Esophagus mucosa (tissue), 1 donor: ENCODE data around the gene NSRP1. TPM values are rescaled to one million over a fixed set of nuclear protein-coding genes. Genes with fewer than 3 reads are reported as not detected.
"Not testable (repeated sequence)": the region's sequence is repeated elsewhere in the genome, so short reads cannot be mapped to it uniquely, and the experiment has no call there.

Experiments used
- ATAC-seq: fragments of 200-7000 bp; cut with Tn5 transposase; one replicate; pipeline ENCODE4 v1.9.1; 2020
- total RNA-seq: library from RNA; stranded (reverse); gene quantifications from one replicate; pipeline ENCODE4 v1.2.4, GENCODE V29; 2023
- donor health status: DM: yes; HTN: yes; CAD: no.

Gene NSRP1, protein sequence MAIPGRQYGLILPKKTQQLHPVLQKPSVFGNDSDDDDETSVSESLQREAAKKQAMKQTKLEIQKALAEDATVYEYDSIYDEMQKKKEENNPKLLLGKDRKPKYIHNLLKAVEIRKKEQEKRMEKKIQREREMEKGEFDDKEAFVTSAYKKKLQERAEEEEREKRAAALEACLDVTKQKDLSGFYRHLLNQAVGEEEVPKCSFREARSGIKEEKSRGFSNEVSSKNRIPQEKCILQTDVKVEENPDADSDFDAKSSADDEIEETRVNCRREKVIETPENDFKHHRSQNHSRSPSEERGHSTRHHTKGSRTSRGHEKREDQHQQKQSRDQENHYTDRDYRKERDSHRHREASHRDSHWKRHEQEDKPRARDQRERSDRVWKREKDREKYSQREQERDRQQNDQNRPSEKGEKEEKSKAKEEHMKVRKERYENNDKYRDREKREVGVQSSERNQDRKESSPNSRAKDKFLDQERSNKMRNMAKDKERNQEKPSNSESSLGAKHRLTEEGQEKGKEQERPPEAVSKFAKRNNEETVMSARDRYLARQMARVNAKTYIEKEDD
- total RNA-seq: 20.0 TPM

- ATAC-seq: peak; percentile 96
Observed at GRCh38 chr17:30116661-30117551, at the start of gene NSRP1. Gene NSRP1, plus strand, starts transcription at chr17:30116816. Its CDS starts 28 bp downstream, at chr17:30116844.

DNA sequence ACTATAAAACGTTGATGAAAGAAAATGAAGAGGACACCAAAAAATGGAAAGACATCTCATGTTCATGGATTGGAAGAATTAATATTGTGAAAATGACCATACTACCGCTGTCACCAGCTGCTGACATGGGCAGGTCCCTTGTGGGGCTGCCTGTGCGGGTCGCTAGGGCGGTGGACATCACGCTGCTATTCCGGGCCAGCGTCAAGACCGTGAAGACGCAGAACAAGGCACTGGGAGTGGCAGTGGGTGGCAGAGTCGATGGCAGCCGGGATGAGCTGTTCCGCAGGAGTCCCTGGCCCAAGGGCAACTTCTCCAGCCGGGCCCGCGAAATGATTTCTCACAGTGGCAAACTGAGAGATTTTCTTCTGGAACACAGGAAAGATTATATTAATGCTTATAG, 48.2 kb upstream of the NSRP1 start:
- ATAC-seq: no peak

DNA sequence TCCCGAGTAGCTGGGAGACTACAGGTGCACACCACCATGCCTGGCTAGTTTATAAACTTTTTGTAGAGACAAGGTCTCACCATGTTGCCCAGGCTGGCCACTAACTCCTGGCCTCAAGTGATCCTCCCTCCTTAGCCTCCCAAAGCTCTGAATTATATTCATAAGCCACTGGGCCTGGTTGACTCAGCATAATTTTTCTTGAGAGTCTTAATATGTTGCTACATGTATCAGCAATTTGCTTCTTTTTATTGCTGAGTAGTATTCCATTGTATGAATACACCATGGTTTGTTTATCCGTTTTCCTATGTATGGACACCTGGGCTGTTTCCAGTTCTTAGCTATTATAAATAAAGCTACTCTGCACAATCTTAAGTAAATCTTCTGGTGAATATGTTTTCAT, 42.4 kb upstream of the NSRP1 start:
- no peak for ATAC-seq

GRCh38 chr17:30074730-30075129, 41.9 kb upstream of the NSRP1 start:
- ATAC-seq: no peak

DNA sequence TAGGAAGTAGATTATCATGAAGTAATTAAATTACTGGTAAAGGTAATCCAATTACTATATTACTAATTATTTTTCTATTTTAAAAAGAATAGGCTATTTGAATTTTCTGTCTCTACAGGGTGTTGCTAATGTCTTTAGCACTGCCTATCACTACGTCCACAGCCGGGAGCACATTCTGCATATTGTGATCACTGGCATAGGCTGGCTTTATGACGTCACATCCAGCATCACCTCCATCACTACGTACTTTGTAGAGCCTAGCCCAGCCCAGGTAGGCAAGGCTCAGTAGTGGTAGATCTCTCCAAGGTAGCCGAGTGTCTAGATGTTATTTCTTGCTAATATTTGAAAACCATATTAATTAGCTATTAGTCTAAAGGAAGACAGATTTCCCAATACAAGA, 33.8 kb upstream of the NSRP1 start:
- no peak for ATAC-seq

DNA sequence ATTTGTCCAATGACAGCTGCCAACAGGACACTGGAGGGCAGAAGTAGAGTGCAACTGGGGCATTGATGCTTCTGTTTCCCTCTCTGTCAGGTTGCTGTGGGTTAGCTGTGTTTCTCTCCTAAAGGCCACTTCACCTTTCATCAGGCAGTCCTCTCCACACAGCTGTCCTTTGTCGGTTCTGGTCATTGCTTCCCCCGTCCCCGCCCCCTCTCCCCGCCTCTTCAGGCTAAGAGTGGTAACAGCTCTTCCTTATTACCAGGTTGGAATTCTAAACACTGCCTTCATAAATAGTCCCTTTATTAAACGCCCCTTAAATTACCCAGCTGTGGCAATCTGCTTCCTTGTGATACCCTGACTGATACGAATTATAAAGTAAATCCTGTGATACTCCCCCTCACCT, 31.8 kb upstream of the NSRP1 start:
- ATAC-seq: no peak

GRCh38 chr17:30086896-30087295, 29.7 kb upstream of the NSRP1 start:
- no peak for ATAC-seq

DNA sequence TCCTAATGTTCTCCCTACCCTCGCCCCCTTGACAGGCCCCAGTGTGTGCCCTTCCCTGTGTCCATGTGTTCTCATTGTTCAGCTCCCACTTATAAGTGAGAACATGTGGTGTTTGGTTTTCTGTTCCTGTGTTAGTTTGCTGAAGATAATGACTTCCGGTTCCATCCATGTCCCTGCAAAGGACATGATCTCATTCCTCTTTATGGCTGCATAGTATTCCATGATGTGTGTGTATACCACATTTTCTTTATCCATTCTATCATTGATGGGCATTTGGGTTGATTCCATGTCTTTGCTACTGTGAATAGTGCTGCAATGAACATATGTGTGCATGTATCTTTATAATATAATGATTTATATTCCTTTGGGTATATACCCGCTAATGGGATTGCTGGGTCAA, 29.2 kb upstream of the NSRP1 start:
- not testable (repeated sequence) for ATAC-seq

DNA sequence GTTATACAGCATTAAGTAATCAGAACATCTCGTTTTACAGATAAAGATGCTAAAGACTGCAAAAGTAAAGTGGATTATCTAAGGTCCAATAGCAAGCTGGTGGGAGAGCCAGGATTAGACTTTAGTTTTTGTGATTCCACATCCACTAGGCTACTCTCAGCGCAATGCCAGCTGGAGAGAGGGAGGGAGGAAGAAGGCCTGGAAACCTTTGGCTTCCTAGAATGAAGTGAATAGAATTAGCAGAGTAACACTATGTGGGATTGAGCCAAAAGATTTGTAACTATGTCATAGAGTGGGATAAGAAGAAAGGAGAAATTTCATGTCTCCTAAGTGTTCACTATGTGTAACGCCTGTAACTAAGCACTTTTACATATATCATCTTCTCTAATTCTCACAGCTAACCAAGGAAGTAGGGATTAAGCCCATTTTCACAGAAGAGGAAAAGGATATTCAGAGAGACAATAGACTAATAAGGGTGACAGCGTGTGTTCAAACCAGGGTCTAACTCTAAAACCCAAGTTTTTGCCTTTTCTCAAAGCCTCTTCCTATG, 25.4 kb upstream of the NSRP1 start:
- ATAC-seq: no peak

DNA sequence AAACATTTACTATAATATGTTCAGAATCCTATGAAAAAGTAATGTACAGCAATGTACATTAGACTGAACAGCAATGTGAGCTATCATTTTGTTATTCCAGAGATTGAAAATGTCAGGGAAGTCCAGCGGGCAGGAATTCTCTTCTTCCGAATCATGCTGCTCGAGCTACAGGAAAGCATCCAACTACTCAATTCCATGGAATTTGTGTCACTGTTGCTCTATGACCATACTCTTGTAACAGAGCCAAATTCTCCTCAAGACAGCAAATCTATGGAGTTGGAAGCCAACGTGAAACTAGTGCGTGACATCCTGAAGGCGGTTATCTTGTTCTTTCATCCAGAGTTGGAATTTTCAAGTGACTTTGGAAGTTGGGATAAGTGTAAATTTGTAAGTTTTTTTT, 24.8 kb upstream of the NSRP1 start:
- ATAC-seq: no peak

DNA sequence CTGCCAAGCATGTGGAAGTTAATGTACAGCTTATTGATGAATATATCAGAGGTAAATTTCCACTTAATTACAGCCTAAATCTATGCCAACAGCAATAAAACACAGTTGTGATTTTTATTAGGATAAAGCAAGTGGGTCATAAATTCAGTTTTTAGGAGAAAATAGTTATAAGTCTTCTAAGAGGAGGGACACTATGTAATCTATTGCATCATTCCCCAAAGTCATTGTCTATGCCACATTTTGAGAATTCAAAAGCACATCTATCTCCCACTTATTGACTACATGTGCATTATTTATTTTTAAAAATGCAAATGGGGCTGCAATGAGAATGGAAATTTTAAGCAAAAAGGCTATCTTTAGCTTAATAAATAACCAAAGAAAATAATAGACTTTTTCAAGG, 23.7 kb upstream of the NSRP1 start:
- ATAC-seq: no peak

GRCh38 chr17:30093463-30094147, 23.0 kb upstream of the NSRP1 start:
- peak; percentile 57 for ATAC-seq

DNA sequence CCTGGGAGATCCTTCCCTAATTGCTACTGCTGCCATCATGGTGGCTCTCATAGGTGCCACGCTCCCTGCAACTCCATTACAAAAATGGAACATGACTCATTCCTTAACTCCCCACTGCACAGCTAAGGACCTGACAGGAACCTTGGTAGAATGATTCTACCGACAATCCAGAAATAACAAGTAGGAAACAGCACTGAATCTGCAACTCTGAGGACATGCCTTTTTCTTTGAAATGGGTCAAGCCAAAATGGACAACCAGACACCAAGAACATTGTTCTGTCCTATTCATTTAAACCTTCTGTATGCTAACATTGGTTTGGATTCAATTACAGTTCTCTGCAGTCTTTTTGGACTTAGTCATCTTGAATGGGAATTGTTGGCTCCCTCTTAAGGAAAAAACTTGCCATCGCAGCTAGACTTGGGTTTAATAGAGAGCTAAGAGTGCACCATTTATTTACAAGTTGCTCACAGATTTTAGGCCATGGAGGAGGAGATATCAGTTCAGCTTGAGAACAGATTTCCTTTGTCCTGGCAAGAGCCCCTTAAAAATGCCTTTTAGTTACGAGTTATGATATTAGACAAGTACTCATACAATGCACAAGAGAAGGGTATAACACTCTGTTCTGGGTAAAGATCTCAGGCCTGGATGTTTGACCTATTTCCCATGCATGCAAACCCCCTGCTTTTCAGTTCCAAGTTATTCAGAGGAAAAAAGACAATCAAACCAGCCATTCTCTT, 20.9 kb upstream of the NSRP1 start:
- peak; percentile 57 for ATAC-seq

DNA sequence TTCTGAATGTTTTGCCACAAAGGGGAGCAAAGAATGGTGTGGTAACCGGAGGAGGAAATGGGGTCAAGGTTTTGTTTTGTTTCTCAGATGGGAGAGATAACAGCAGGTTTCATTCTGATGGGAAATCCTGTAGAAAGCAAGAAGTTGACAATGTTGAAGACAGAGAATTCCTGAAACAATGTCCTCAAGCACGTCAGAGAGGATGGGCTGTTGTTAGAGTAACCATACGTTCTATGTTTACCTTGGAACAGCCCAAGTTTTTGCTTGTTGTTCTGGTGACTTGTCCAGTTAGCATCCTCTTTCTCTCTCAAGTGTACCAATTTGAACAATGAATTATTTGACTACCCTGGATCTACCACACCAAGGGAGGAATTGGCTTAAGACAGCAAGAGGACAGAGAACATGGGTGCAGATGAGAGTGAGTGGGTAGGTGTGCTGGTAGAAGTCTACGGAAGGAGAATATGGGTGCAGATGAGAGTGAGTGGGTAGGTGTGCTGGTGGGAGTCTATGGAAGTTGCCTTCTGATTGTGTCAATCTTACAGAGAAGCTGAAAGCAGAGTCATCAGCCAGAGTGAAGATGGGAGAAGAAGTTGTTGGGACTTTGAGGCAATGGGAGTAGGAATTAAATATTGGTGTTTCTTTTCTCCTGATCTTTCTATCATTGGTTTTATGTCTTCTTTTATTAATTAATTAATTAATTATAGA, 14.8 kb upstream of the NSRP1 start:
- ATAC-seq: no peak

DNA sequence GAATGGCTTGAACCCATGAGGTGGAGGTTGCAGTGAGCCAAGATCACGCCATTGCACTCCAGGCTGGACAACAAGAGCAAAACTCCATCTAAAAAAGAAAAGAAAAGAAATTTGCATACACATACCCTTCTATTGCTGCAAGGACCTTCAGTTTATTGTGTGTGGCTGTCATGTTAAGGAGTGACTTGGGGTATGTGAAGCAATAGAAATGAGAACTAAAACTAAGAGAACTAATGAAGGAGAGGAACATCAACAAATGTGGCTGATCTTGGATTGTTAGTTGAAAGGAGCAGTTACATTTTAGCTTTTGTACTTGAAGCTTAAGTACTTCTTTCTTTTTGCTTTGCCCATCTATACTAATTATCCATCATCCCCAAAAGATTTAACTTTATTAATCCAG, 12.7 kb upstream of the NSRP1 start:
- no peak for ATAC-seq

GRCh38 chr17:30104575-30105339, 11.9 kb upstream of the NSRP1 start:
- peak; percentile 89 for ATAC-seq

DNA sequence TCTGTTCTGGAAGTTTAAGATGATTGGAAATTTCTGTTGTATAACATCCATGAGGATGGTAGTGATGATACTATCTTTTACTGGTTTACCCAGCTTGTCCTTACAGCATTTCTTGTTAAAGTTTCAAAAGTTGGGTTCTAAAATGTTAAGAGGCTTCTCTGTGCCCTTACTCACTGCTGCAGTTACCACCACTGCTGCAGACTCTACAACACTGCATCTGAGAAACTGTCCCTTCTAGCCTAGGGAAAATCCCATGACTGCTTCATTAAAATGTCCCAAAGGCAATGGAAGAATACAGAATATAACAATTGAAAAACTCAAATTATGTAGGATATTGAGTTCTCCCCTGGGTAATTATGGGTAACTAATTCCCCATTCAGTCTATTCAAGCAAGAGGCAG, 3.8 kb upstream of the NSRP1 start:
- no peak for ATAC-seq

- ATAC-seq: no peak
Observed at GRCh38 chr17:30113213-30113612, 3.4 kb upstream of the NSRP1 start.

- ATAC-seq: no peak
Observed at GRCh38 chr17:30116345-30116660, 313 bp upstream of the NSRP1 start.

DNA sequence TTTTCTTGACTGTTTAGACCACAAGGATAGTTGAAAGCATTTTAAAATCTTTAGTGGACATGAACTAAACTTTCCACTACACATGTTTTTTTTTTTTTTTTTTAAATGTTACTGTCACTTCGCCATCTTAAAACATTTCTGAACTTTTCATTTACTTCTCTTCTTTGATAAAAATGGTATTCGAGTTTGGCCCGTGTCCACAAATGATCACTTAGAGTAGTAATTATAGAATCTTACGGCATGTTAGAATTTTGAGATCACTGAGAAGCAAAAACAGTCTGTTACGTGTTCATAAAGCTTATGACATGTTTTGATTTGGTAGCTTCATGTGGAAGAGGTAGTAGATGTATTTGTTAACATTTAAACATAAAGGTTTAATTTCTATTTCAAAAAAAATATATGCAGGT, 1.1 kb downstream of the NSRP1 start:
- ATAC-seq: no peak

- ATAC-seq: not testable (repeated sequence)
Observed at GRCh38 chr17:30118635-30119034, 2.0 kb downstream of the NSRP1 start.
